MM.1S (cell line): Measurements from ENCODE around the gene GJE1.

Experiments
- CTCF ChIP-seq: fragments of 300-600 bp; sonication (generic); IDR thresholded peaks from 2 replicates; pipeline ENCODE4 v1.5.1; 2016; ENCODE audit warnings: antibody characterized with exemption, low read length, mixed read lengths
- EZH2phosphoT487 ChIP-seq: fragments of 300-600 bp; sonication (generic); IDR thresholded peaks from 2 replicates; pipeline ENCODE4 v1.6.1; 2018; ENCODE audit warnings: antibody characterized with exemption, low read length

GRCh38 chr6:142132625-142133024 lies at the start of gene GJE1:
- TF ChIP-seq CTCF = no peak
- no peak for TF ChIP-seq EZH2phosphoT487
